Hepatocyte (in vitro differentiated cells): ENCODE measurements around the gene TBCEL.

ENCODE experiments used
- EZH2phosphoT487 ChIP-seq: fragments of 200-600 bp; sonication (generic); IDR thresholded peaks from one replicate; pipeline ENCODE4 v1.6.1; 2018; ENCODE audit warnings: antibody characterized with exemption, mild to moderate bottlenecking, low read depth, moderate library complexity; ENCODE audit not compliant: unreplicated experiment, severe bottlenecking
- TF ChIP-seq, protein P1 (sequence below): fragments of 200-600 bp; sonication (generic); IDR thresholded peaks from 2 replicates; pipeline ENCODE4 v1.5.1; 2016; ENCODE audit warnings: antibody characterized with exemption, mild to moderate bottlenecking; ENCODE audit not compliant: poor library complexity

DNA sequence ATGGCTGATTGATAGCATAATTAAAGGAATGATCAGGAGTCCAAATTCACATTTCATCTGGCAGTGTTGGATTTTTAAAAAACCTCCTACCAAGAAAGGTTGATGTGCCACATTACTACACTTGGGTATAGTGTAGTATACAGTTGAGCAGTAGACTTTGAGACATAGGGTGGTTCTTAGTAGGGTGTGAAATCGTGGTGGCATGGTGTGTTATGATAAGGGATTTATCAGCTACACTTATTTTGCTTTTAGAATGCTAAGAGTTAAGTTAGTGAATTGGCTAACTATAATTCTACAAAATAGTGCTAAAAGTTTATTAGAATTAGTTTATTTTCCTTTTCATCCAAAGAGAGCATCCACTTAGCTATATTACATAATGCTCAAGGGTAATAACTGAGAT lies 13.1 kb downstream of the TBCEL start:
- no peak for TF ChIP-seq EZH2phosphoT487
- TF ChIP-seq, protein P1, sequence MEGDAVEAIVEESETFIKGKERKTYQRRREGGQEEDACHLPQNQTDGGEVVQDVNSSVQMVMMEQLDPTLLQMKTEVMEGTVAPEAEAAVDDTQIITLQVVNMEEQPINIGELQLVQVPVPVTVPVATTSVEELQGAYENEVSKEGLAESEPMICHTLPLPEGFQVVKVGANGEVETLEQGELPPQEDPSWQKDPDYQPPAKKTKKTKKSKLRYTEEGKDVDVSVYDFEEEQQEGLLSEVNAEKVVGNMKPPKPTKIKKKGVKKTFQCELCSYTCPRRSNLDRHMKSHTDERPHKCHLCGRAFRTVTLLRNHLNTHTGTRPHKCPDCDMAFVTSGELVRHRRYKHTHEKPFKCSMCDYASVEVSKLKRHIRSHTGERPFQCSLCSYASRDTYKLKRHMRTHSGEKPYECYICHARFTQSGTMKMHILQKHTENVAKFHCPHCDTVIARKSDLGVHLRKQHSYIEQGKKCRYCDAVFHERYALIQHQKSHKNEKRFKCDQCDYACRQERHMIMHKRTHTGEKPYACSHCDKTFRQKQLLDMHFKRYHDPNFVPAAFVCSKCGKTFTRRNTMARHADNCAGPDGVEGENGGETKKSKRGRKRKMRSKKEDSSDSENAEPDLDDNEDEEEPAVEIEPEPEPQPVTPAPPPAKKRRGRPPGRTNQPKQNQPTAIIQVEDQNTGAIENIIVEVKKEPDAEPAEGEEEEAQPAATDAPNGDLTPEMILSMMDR, result no peak
